Measurements from ENCODE around the gene LTBP1.

GRCh38 chr2:33015421-33016142 is 68.8 kb downstream of the LTBP1 start:
- no peak for TF ChIP-seq EZH2 (IDR thresholded peaks at IDR 0.05; ENCODE audit: low read depth)
- TF ChIP-seq CTCF (conservative IDR thresholded peaks at IDR 0.05) = no peak
